HG02943 (cell line): Measurements from ENCODE around the gene C10orf71.

Experiments
- ATAC-seq: cut with Tn5 transposase; IDR thresholded peaks from one replicate; pipeline ENCODE4 v1.9.1; 2021; ENCODE audit warnings: mild to moderate bottlenecking, low read depth, moderate library complexity; ENCODE audit not compliant: unreplicated experiment

The C10orf71 gene

GRCh38 chr10:49373361-49373760 lies 74.4 kb downstream of the C10orf71 start:
- ATAC-seq, result no peak

- no peak for ATAC-seq
These were observed 75.8 kb downstream of the C10orf71 start for GRCh38 chr10:49374740-49375139.

- no peak for ATAC-seq
These were observed 76.6 kb downstream of the C10orf71 start for GRCh38 chr10:49375611-49376010.
